Inflammatory macrophage (primary cell): ENCODE results near the gene SVEP1.
"Not testable (repeated sequence)": the region's sequence is repeated elsewhere in the genome, so short reads cannot be mapped to it uniquely, and the experiment has no call there.

Source experiments
- DNase-seq, 2 donors: peaks; one replicate each; pipeline ENCODE4 v3.0.0-alpha.2; 2020 to 2022

Gene SVEP1

GRCh38 chr9:110578575-110579033 lies 937 bp downstream of the SVEP1 start:
- no peak for DNase-seq

GRCh38 chr9:110575945-110576344 lies 3.6 kb downstream of the SVEP1 start:
- no peak for DNase-seq

- DNase-seq, result no peak
Measured at GRCh38 chr9:110575169-110575568, 4.4 kb downstream of the SVEP1 start.

GRCh38 chr9:110573305-110573704 lies 6.2 kb downstream of the SVEP1 start:
- DNase-seq, result no peak

GRCh38 chr9:110571801-110572483 lies 7.6 kb downstream of the SVEP1 start:
- no peak for DNase-seq

GRCh38 chr9:110566156-110566555 lies 13.4 kb downstream of the SVEP1 start:
- DNase-seq, result no peak

- DNase-seq, result no peak
Measured at GRCh38 chr9:110561826-110562225, 17.7 kb downstream of the SVEP1 start.

- DNase-seq, result no peak
Measured at GRCh38 chr9:110559869-110560268, 19.7 kb downstream of the SVEP1 start.

- DNase-seq, result no peak
Measured at GRCh38 chr9:110555551-110556331, 23.8 kb downstream of the SVEP1 start.

GRCh38 chr9:110546411-110546871 lies 33.1 kb downstream of the SVEP1 start:
- no peak for DNase-seq

GRCh38 chr9:110545705-110546104 lies 33.8 kb downstream of the SVEP1 start:
- no peak for DNase-seq

- no peak for DNase-seq
Measured at GRCh38 chr9:110543631-110544051, 35.9 kb downstream of the SVEP1 start.

- DNase-seq, result no peak
Measured at GRCh38 chr9:110541950-110542349, 37.6 kb downstream of the SVEP1 start.

- DNase-seq, result no peak
Measured at GRCh38 chr9:110538647-110539041, 40.9 kb downstream of the SVEP1 start.

- DNase-seq, result no peak
Measured at GRCh38 chr9:110537841-110538646, 41.5 kb downstream of the SVEP1 start.

GRCh38 chr9:110536822-110537221 lies 42.7 kb downstream of the SVEP1 start:
- no peak for DNase-seq

GRCh38 chr9:110534162-110534561 lies 45.4 kb downstream of the SVEP1 start:
- DNase-seq, result not testable (repeated sequence)

GRCh38 chr9:110532908-110533665 lies 46.5 kb downstream of the SVEP1 start:
- DNase-seq, result no peak

GRCh38 chr9:110531776-110532175 lies 47.8 kb downstream of the SVEP1 start:
- no peak for DNase-seq

- DNase-seq, result not testable (repeated sequence)
Measured at GRCh38 chr9:110531241-110531640, 48.3 kb downstream of the SVEP1 start.

GRCh38 chr9:110528645-110529044 lies 50.9 kb downstream of the SVEP1 start:
- DNase-seq, result no peak

GRCh38 chr9:110526426-110526825 lies 53.1 kb downstream of the SVEP1 start:
- no peak for DNase-seq
